Urothelium cell line (cell line): ENCODE data around the gene PPIL1.
"Not testable (repeated sequence)": the region's sequence is repeated elsewhere in the genome, so short reads cannot be mapped to it uniquely, and the experiment has no call there.

Experiments used
- DNase-seq: peaks from one replicate; pipeline ENCODE4 v3.0.0; 2011; ENCODE audit warnings: low spot score, mixed read lengths
- FAIRE-seq: peaks from 2 replicates; lab custom pipeline; 2011; peaks lifted over from hg19 to GRCh38; lab: Jason Lieb, UNC

The PPIL1 gene

DNA sequence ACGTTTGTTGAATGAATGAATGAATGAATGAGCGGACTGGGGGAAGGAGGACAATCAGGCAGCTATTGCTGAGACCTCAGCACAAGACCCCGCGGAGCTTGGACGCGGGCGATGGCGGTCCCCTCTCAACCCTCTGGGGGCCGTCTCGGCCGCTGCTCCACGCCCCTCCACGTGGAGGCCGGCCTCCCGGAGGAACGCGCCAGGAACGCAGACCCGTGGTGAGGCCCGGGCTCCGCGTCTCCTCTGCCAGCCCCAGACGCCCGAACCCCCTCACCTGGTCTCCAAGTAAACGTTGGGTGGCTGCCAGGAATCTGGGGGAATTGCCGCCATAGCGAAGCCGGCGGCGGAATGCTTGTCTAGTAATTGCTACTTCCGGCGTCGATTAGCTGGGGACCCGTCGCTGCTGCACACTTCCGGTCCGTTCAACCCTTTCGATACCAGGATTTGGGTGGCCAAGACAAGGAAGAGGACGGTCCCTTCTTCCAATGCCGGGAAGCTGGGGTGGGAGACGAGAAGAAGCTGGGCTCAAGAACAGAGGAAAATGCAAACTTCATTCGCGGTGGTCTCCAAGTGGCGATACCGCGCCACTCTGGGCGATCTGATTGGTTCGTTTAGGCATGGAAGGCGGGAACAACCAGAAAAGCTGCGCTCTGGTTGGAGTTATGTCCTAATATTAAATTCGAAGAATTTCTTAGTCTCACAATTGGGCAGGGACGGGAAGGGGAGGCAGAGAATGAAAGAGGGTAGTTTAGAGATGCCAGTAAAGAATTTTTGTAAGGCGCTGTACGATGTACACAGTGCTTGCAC lies at the start of gene PPIL1:
Gene PPIL1 (minus strand): TSS at position 361 of the 807 bp plus-strand sequence. CDS start 31 bp downstream, at position 330.
- DNase-seq (peak; percentile 94), FAIRE-seq (peak; percentile 37)

DNA sequence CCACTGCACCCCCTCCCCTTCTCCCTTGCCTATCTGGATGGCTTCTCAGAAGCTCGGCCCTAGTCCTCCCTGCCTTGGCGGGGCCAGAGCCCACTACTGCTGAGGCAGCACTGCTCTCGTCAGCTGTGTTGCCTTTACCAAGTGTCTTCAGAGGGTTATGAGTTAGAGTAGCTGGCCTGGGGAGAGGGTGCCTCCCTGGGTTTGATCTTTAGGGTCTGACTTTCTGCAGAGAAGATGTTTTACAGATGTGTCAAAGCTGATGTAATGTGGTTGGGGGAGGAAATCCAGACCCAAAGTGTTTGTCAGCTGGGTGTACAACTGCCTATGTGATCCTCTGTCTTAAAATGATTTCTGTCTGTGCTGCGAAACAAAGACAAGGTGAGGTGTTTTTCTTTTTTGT lies 49.5 kb upstream of the PPIL1 start:
- DNase-seq = no peak
- no peak for FAIRE-seq

GRCh38 chr6:36920546-36920945 lies 45.9 kb upstream of the PPIL1 start:
- FAIRE-seq = no peak
- no peak for DNase-seq

DNA sequence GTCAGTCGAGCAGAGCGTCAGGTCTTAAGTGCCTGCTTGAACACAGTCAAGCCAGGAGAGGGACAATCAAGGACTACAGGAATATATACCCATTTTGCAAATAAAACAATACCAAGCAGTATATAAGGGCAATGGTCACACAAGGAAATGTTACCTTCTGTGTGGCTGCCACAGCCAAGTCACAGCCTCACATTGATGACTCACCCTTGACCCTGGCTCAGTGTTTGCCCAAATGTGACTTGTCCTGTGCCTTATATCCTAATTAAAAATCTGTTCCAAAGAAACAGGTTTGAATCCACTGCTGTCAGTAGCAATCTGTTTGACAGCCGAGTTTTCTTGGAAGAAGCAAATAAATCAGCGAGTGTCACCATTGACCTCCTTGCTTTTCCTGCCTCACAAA lies 45.4 kb upstream of the PPIL1 start:
- DNase-seq = no peak
- no peak for FAIRE-seq

DNA sequence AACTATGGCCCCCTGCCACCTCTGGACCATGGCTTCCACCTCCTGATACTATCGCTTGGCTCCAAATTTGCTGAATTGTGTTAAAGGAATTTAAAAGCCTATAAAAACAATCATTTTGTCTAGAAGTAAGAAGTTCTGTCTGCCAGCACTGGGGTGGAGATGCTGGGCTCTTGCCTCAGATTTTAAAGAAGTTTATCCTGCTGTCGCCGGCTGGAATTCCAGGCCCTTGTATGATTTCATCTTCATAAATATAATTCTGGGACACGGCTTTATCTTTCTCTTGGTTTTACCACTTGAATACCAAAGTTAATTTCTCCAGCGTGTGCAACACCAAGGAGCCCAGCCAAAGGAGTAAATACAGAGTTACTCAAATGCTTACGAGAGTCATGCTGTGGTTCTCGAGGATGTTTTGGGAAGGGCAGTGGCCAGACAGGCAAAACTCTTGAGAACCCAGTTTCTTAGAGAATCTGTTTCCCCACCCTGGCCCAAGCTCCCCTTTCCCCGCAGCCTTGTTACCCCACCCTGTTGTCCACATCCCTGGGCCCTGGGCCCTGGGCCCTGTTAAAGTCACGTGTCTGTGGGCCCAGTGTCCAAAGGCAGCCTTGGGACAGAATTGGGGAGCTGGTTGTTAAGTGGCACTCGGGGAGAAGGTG lies 43.1 kb upstream of the PPIL1 start:
- FAIRE-seq (no peak), DNase-seq (no peak)

DNA sequence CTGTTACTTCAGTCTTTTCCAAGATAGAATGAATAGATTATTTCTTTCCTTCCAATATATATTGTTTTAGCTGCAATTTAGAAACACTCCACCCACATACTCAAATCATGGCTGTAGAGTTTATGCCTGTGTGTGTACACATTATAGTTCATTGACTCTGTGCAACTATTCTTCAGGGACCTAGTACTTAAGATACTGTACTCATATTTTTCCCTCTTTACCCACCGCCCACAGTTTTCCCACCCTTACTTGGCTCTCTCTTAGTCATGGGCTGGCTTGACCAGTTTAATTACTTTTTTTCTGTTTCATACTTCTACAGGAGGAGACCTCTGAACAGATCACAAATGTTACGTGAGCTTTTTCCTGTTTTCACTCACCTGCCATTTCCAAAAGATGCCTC lies 41.5 kb upstream of the PPIL1 start:
- FAIRE-seq = no peak

GRCh38 chr6:36915599-36915998 lies 41.0 kb upstream of the PPIL1 start:
- DNase-seq (no peak), FAIRE-seq (no peak)

More for the DNA sequence above, 41.5 kb upstream of the PPIL1 start:
- no peak for DNase-seq

GRCh38 chr6:36914227-36914794 lies 39.7 kb upstream of the PPIL1 start:
- peak; percentile 56 for DNase-seq
- FAIRE-seq = no peak

GRCh38 chr6:36913082-36913481 lies 38.5 kb upstream of the PPIL1 start:
- FAIRE-seq = no peak
- no peak for DNase-seq

GRCh38 chr6:36912586-36912985 lies 38.0 kb upstream of the PPIL1 start:
- FAIRE-seq (no peak), DNase-seq (peak; percentile 77)

DNA sequence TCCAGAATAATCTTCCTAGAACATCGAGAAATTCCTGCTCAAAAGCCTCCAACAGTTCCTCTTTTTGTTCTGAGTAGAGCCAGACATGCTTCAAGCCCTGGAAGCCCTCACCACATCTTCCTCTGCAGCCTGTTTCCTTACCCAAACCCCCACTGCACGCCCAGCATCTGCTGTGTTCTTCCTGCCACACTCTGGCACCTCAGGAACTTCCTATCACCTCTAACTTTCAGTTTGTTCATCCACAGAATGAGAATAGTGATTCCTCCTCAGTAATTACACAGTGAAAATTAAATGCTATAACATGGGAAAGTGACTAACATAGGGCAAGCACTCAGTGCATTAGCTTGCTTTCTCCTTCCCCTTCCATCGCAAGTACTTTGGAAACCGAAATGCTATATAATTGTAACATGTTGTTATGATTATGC lies 37.4 kb upstream of the PPIL1 start:
- DNase-seq = no peak

GRCh38 chr6:36908747-36909146 lies 34.1 kb upstream of the PPIL1 start:
- FAIRE-seq (no peak), DNase-seq (no peak)

More for the DNA sequence above, 37.4 kb upstream of the PPIL1 start:
- FAIRE-seq = no peak

- DNase-seq (no peak), FAIRE-seq (no peak)
These were observed 33.2 kb upstream of the PPIL1 start for GRCh38 chr6:36907781-36908180.

DNA sequence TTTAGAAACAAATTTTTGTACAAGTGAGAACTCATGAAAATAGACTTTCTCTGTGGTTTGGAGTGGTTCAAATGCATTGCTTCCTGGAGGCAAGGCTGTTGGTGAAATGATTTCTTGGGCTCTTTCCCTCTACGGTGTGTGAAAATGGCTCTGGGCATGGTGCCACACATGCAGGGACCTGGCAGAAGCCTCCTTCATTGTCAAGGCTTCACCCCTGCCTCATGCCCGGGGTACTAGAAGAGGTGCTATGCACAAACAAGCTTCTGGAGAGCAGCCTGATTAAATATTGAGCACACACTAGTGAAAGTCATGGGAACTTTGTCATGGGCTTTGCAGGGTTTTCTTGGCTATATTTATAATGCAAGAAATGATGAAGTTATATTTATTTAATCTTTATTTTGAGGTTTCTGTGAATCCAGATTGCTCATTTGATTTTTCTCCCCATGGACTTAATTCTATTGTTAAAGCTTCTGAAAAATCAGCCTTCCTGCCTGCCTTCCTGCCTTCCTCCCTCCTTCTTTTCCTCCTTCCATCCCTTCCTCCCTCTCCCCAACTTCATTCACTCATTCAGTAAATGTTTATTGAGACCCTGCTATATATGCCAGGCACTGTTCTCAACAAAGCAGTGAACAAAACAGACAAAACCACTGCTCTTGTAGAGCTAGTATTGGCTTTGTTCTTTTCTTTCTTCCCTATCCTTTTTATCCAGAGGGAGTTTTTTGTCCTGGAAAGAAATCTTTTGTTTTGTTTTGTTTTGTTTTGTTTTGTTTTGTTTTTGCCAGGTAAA lies 32.1 kb upstream of the PPIL1 start:
- DNase-seq (no peak), FAIRE-seq (no peak)

DNA sequence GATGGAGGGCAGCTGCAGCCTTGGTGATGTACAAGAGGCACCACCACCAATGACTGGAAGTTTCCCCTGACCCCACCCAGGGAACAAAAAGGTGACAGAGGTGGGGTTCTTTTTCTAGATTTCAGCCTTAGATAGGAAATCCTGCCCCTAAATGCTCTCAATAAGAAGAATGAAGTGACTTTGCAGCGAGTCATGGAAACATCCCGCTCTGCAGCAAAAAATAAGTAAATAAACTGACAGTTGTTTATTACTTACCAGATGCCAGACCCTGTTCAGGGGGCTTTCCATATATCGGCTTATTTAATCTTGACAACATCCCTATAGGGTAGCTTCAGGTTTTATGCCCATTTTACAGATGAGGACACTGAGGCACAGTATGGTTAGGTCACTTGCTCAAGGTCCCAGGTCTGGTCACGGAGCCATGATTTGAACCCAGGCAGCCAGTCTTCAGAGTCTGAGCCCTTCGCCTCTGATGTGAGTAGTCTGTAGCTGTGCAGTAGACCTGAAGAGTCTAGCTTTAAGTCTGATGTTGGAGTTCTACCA lies 30.3 kb upstream of the PPIL1 start:
- DNase-seq = no peak
- no peak for FAIRE-seq

- FAIRE-seq (no peak), DNase-seq (no peak)
These were observed 29.5 kb upstream of the PPIL1 start for GRCh38 chr6:36904114-36904513.

GRCh38 chr6:36897609-36898008 lies 23.0 kb upstream of the PPIL1 start:
- FAIRE-seq (no peak), DNase-seq (no peak)

DNA sequence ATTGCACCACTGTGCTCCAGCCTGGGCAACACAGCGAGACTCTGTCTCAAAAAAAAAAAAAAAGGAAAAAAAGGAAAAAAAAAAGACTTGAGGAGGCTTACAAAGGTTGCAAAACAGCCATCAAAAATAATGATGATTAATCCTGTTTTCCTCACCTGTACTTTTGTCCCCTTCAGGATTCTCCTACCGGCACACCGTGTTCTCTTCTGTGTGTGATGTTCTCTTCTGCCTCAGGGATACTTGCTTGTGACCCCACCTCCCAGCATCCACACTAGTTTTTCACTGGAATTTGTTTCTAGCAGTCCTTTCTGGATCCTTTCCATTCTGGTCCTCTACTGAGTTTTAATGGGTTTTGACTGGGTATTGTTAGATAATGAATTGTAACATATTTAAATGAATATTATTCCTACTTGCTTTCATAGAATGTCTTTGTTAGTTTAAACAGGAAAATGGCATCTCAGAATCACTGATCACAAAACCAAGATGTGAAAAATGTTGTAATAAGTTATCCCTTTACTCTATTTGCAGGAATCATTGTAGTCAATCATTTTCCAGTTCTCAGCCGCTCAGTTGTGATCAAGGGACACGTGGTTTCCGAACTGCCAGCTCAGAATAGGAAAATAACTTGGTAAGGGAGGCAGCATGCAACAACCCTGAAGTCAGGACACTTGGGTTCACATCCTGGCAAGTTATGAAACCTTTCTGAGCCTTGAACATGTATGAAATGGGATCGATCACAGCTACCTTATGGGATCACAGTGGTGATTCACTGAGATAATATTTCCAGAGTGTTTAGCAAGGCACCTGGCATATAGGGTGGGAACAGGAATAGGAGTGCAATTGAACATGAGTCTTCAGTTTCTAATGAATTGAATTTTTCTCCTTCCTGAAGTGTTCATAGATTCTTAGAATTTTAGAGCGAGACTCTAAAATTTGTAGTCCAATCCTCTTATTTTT lies 19.7 kb upstream of the PPIL1 start:
- no peak for FAIRE-seq

GRCh38 chr6:36891153-36891552 lies 16.6 kb upstream of the PPIL1 start:
- FAIRE-seq, DNase-seq: not testable (repeated sequence)

More for the DNA sequence above, 19.7 kb upstream of the PPIL1 start:
- DNase-seq = no peak
